ENCODE results near the gene PRKAB1.
A peak's percentile ranks its signal among the peaks of the same experiment; 100 is the strongest.

PRKAB1 gene

DNA sequence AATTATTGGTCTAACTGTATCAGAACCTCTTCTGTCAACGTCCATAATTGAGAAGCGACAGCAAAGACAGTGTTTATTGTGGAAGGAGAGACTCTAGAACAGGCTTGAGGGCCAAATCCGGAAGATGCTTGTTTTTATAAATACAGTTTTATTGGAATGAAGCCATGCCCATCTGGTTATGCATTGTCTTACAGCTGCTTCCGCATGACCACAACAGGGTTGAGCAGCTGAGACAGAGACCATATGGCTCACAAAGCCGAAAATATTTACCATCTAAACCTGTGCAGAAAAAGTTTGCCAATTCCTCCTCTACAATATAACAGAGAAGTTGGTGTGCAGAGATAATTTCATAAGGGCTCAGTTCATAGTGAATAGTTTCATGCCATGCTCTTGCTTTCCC lies 24.5 kb downstream of the PRKAB1 start:
- TF ChIP-seq, protein P1, sequence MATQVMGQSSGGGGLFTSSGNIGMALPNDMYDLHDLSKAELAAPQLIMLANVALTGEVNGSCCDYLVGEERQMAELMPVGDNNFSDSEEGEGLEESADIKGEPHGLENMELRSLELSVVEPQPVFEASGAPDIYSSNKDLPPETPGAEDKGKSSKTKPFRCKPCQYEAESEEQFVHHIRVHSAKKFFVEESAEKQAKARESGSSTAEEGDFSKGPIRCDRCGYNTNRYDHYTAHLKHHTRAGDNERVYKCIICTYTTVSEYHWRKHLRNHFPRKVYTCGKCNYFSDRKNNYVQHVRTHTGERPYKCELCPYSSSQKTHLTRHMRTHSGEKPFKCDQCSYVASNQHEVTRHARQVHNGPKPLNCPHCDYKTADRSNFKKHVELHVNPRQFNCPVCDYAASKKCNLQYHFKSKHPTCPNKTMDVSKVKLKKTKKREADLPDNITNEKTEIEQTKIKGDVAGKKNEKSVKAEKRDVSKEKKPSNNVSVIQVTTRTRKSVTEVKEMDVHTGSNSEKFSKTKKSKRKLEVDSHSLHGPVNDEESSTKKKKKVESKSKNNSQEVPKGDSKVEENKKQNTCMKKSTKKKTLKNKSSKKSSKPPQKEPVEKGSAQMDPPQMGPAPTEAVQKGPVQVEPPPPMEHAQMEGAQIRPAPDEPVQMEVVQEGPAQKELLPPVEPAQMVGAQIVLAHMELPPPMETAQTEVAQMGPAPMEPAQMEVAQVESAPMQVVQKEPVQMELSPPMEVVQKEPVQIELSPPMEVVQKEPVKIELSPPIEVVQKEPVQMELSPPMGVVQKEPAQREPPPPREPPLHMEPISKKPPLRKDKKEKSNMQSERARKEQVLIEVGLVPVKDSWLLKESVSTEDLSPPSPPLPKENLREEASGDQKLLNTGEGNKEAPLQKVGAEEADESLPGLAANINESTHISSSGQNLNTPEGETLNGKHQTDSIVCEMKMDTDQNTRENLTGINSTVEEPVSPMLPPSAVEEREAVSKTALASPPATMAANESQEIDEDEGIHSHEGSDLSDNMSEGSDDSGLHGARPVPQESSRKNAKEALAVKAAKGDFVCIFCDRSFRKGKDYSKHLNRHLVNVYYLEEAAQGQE (IDR thresholded peaks at IDR 0.05; ENCODE audit: insufficient read depth in 1 of 2, low read depth in 2 of 2, low read length in 2 of 2) = no peak
- TF ChIP-seq FOXP2 (optimal IDR thresholded peaks at IDR 0.05; ENCODE audit: borderline replicate concordance, extremely low read depth, extremely low read length, insufficient read depth) (no peak), POLR2AphosphoS5 (IDR thresholded peaks at IDR 0.05; ENCODE audit: low read depth, low read length) (no peak), SIN3A (IDR thresholded peaks at IDR 0.05; ENCODE audit: borderline replicate concordance, insufficient read depth, low read length) (peak; percentile 48; the same call in 1 of the 2 replicates), TAF1 (IDR thresholded peaks at IDR 0.05; ENCODE audit: borderline replicate concordance, insufficient read depth, low read length) (no peak)

DNA sequence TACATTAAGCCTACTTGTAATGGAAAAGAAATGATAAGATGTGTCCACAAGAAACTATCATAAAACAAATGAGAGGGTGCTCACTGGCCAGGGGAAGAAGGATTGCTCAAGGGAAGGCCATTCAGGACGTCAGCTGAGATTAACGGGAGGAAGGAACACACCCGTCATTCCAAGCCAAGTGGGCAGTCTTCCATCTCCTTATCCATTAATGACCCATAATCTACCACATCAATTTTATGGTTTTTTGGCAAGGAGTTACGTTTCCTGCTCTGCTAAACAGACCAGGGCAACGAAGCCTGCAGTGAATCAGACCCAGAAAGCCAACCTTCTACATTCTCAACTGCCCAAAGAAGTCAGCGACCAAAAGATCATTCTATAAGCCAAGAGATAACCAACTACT lies 25.1 kb downstream of the PRKAB1 start:
- TF ChIP-seq, protein P1 (IDR thresholded peaks at IDR 0.05; ENCODE audit: insufficient read depth in 1 of 2, low read depth in 2 of 2, low read length in 2 of 2) = peak in 1 of 2 experiments; percentile 33; a peak in 1 of 4 replicates
- no peak for TF ChIP-seq TAF1 (IDR thresholded peaks at IDR 0.05; ENCODE audit: borderline replicate concordance, insufficient read depth, low read length)
- 0 out of 2 replicates have a peak, but pooled peaks have one; percentile 32 for TF ChIP-seq SIN3A (IDR thresholded peaks at IDR 0.05; ENCODE audit: borderline replicate concordance, insufficient read depth, low read length)
- TF ChIP-seq FOXP2 (optimal IDR thresholded peaks at IDR 0.05; ENCODE audit: borderline replicate concordance, extremely low read depth, extremely low read length, insufficient read depth) = no peak
- TF ChIP-seq POLR2AphosphoS5 (IDR thresholded peaks at IDR 0.05; ENCODE audit: low read depth, low read length) = no peak

DNA sequence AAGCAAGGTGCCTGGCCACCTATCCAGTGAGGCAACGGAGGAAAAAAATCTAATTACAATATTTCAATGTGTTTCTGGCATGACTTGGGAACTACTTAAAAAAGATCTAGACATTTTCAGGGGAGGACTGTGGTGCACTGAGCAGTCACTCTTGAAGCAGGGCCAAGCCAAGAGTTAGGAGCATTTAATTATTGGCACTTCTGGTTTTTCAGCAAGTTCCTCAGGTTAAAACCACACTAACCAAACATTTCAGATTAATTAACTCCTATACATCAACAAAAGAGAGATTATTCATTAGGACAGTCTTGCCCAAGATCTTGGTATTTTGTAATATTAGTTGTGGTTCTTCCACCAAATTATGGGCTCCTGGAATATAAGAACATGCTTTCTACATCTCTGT lies 25.6 kb downstream of the PRKAB1 start:
- no peak for TF ChIP-seq FOXP2 (optimal IDR thresholded peaks at IDR 0.05; ENCODE audit: borderline replicate concordance, extremely low read depth, extremely low read length, insufficient read depth)
- TF ChIP-seq POLR2AphosphoS5 (IDR thresholded peaks at IDR 0.05; ENCODE audit: low read depth, low read length) = no peak
- no peak for TF ChIP-seq SIN3A (IDR thresholded peaks at IDR 0.05; ENCODE audit: borderline replicate concordance, insufficient read depth, low read length)
- TF ChIP-seq, protein P1 (IDR thresholded peaks at IDR 0.05; ENCODE audit: insufficient read depth in 1 of 2, low read depth in 2 of 2, low read length in 2 of 2) = no peak
- no peak for TF ChIP-seq TAF1 (IDR thresholded peaks at IDR 0.05; ENCODE audit: borderline replicate concordance, insufficient read depth, low read length)

DNA sequence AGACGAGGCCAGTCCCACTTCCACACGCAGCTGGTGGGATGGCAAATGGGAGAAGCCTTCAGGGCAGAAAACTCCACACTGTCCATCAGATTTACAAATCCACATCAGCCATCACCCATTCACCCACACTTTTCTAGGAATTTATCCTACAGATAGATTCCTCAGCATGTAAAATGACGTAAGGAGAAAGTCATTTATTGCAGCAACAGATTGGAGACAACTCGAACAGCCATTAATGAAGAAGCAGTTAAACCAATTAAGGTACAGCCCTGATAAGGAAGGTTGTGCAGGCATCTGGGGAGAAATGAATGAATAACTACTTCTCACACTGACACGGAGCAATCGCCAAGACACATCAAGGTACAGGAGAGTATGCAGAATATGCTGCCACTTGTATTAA lies 26.2 kb downstream of the PRKAB1 start:
- TF ChIP-seq, protein P1 (IDR thresholded peaks at IDR 0.05; ENCODE audit: insufficient read depth in 1 of 2, low read depth in 2 of 2, low read length in 2 of 2) = no peak
- no peak for TF ChIP-seq TAF1 (IDR thresholded peaks at IDR 0.05; ENCODE audit: borderline replicate concordance, insufficient read depth, low read length)
- no peak for TF ChIP-seq FOXP2 (optimal IDR thresholded peaks at IDR 0.05; ENCODE audit: borderline replicate concordance, extremely low read depth, extremely low read length, insufficient read depth)
- TF ChIP-seq POLR2AphosphoS5 (IDR thresholded peaks at IDR 0.05; ENCODE audit: low read depth, low read length) = no peak
- TF ChIP-seq SIN3A (IDR thresholded peaks at IDR 0.05; ENCODE audit: borderline replicate concordance, insufficient read depth, low read length) = no peak

DNA sequence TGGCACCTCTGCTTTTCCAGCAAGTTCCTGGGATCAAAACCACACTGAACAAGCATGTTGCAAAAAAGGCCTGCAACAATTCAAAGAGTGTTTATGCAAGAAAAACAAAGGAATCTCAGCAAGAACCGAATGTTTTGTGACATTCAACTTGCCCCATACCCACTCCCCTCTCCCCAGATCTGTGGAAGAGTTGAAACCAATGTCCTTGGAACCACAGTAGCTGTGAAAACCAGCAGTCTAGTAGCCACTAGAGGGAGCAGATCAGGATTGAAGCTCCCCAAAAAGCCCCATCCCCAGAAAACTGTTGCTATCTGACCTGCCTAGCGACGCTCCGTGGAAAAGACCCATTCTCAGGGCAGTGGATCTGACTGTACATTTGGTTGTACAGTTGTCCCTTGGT lies 27.1 kb downstream of the PRKAB1 start:
- TF ChIP-seq TAF1 (IDR thresholded peaks at IDR 0.05; ENCODE audit: borderline replicate concordance, insufficient read depth, low read length) (no peak), SIN3A (IDR thresholded peaks at IDR 0.05; ENCODE audit: borderline replicate concordance, insufficient read depth, low read length) (no peak), FOXP2 (optimal IDR thresholded peaks at IDR 0.05; ENCODE audit: borderline replicate concordance, extremely low read depth, extremely low read length, insufficient read depth) (no peak), POLR2AphosphoS5 (IDR thresholded peaks at IDR 0.05; ENCODE audit: low read depth, low read length) (no peak)
- TF ChIP-seq, protein P1 (IDR thresholded peaks at IDR 0.05; ENCODE audit: insufficient read depth in 1 of 2, low read depth in 2 of 2, low read length in 2 of 2) = no peak

Data from PFSK-1 (cell line).